Ectodermal cell (in vitro differentiated cells): Measurements from ENCODE around the gene ITGB3BP.
"Not testable (repeated sequence)": the region's sequence is repeated elsewhere in the genome, so short reads cannot be mapped to it uniquely, and the experiment has no call there.

Experiments used
- H3K27ac ChIP-seq: 2 replicates; pipeline ENCODE4 v1.7.0; 2013; ENCODE audit warnings: mild to moderate bottlenecking, low read depth, low read length; ENCODE audit not compliant: insufficient read depth, poor library complexity, severe bottlenecking
- H3K27me3 ChIP-seq: 2 replicates; pipeline ENCODE4 v1.7.0; 2013; ENCODE audit warnings: mild to moderate bottlenecking, low read length; ENCODE audit not compliant: insufficient read depth, control insufficient read depth, poor library complexity, severe bottlenecking
- H3K36me3 ChIP-seq: one replicate; pipeline ENCODE4 v1.7.0; 2013; ENCODE audit warnings: low read length; ENCODE audit not compliant: control insufficient read depth, insufficient read depth
- H3K4me1 ChIP-seq: one replicate; pipeline ENCODE4 v1.7.0; 2013; ENCODE audit warnings: low read length; ENCODE audit not compliant: control insufficient read depth, insufficient read depth
- H3K4me3 ChIP-seq: 2 replicates; pipeline ENCODE4 v1.7.0; 2013; ENCODE audit warnings: low read depth, low read length, control low read depth; ENCODE audit not compliant: insufficient read depth
- H3K9me3 ChIP-seq: 2 replicates; pipeline ENCODE4 v1.7.0; 2013; ENCODE audit warnings: mild to moderate bottlenecking, low read length, moderate library complexity; ENCODE audit not compliant: control insufficient read depth
- WGBS, 2 experiments: methylation state at CpG; one replicate each; pipeline ENCODE4 v1.1.7; 2013; ENCODE audit warnings: missing lambda C conversion rate in 2 of 2; 5-methylcytosine and 5-hydroxymethylcytosine counted together

The ITGB3BP gene

GRCh38 chr1:63428815-63429214, 94.2 kb downstream of the ITGB3BP start:
- no peak overlapping the region for H3K27ac ChIP-seq
- H3K9me3 ChIP-seq, result no peaks in the 10 kb centered on the region
- no peaks in the 10 kb centered on the region for H3K36me3 ChIP-seq
- no peak overlapping the region for H3K4me3 ChIP-seq
- no peaks in the 10 kb centered on the region for H3K4me1 ChIP-seq
- no peaks in the 10 kb centered on the region for H3K27me3 ChIP-seq

- Histone ChIP-seq H3K4me3 (no peak overlapping the region), H3K27me3 (no peaks in the 10 kb centered on the region), H3K9me3 (no peaks in the 10 kb centered on the region), H3K27ac (no peak overlapping the region), H3K4me1 (no peaks in the 10 kb centered on the region), H3K36me3 (no peaks in the 10 kb centered on the region)
- WGBS, 2 experiments, result 100% methylated on average over 1 to 2 of the region's 2 CpGs
Measured at GRCh38 chr1:63423649-63424048, 99.4 kb downstream of the ITGB3BP start.

GRCh38 chr1:63420746-63421145, 102.3 kb downstream of the ITGB3BP start:
- WGBS, 2 experiments, result 83 to 93% methylated on average over 1 of the region's 1 CpG
- H3K4me3 ChIP-seq, H3K27me3 ChIP-seq, H3K9me3 ChIP-seq, H3K4me1 ChIP-seq, H3K27ac ChIP-seq, H3K36me3 ChIP-seq: not testable (repeated sequence)

- H3K9me3 ChIP-seq, result no peaks in the 10 kb centered on the region
- H3K27ac ChIP-seq, result no peak overlapping the region
- H3K27me3 ChIP-seq, result no peaks in the 10 kb centered on the region
- no peaks in the 10 kb centered on the region for H3K4me1 ChIP-seq
- H3K4me3 ChIP-seq, result no peak overlapping the region
- no peaks in the 10 kb centered on the region for H3K36me3 ChIP-seq
Measured at GRCh38 chr1:63418101-63418500, 104.9 kb downstream of the ITGB3BP start.

- H3K4me3 ChIP-seq, result no peak overlapping the region
- no peaks in the 10 kb centered on the region for H3K27me3 ChIP-seq
- no peaks in the 10 kb centered on the region for H3K9me3 ChIP-seq
- H3K4me1 ChIP-seq, result no peaks in the 10 kb centered on the region
- no peaks in the 10 kb centered on the region for H3K36me3 ChIP-seq
- H3K27ac ChIP-seq, result no peak overlapping the region
- WGBS, 2 experiments, result 86 to 94% methylated on average over 3 of the region's 3 CpGs
Measured at GRCh38 chr1:63414691-63415365, 108.2 kb downstream of the ITGB3BP start.

- no peaks in the 10 kb centered on the region for H3K36me3 ChIP-seq
- H3K27ac ChIP-seq, result no peak overlapping the region
- no peaks in the 10 kb centered on the region for H3K27me3 ChIP-seq
- H3K4me3 ChIP-seq, result no peak overlapping the region
- H3K4me1 ChIP-seq, result no peaks in the 10 kb centered on the region
- WGBS, 2 experiments, result 83 to 91% methylated on average over 1 of the region's 1 CpG
- no peaks in the 10 kb centered on the region for H3K9me3 ChIP-seq
Measured at GRCh38 chr1:63413394-63413793, 109.6 kb downstream of the ITGB3BP start.

GRCh38 chr1:63411066-63411465, 112.0 kb downstream of the ITGB3BP start:
- no peak overlapping the region for H3K27ac ChIP-seq
- no peaks in the 10 kb centered on the region for H3K36me3 ChIP-seq
- H3K27me3 ChIP-seq, result no peaks in the 10 kb centered on the region
- WGBS, 2 experiments, result 73 to 96% methylated on average over 2 of the region's 2 CpGs
- no peaks in the 10 kb centered on the region for H3K9me3 ChIP-seq
- H3K4me1 ChIP-seq, result no peaks in the 10 kb centered on the region
- H3K4me3 ChIP-seq, result no peak overlapping the region

- Histone ChIP-seq H3K4me1 (no peaks in the 10 kb centered on the region), H3K9me3 (no peaks in the 10 kb centered on the region), H3K4me3 (no peak overlapping the region), H3K36me3 (no peaks in the 10 kb centered on the region), H3K27ac (no peak overlapping the region), H3K27me3 (no peaks in the 10 kb centered on the region)
- WGBS, 2 experiments, result 92 to 95% methylated on average over 3 of the region's 4 CpGs
Measured at GRCh38 chr1:63408331-63408730, 114.7 kb downstream of the ITGB3BP start.

- H3K4me1 ChIP-seq, result no peaks in the 10 kb centered on the region
- no peaks in the 10 kb centered on the region for H3K9me3 ChIP-seq
- no peak overlapping the region for H3K4me3 ChIP-seq
- H3K27me3 ChIP-seq, result no peaks in the 10 kb centered on the region
- no peaks in the 10 kb centered on the region for H3K36me3 ChIP-seq
- H3K27ac ChIP-seq, result no peak overlapping the region
Measured at GRCh38 chr1:63407002-63407401, 116.0 kb downstream of the ITGB3BP start.

- Histone ChIP-seq H3K4me1 (no peaks in the 10 kb centered on the region), H3K4me3 (no peak overlapping the region), H3K27me3 (no peaks in the 10 kb centered on the region), H3K36me3 (no peaks in the 10 kb centered on the region), H3K9me3 (no peaks in the 10 kb centered on the region), H3K27ac (no peak overlapping the region)
Measured at GRCh38 chr1:63405987-63406386, 117.0 kb downstream of the ITGB3BP start.

- Histone ChIP-seq H3K27ac (no peak overlapping the region), H3K4me1 (no peaks in the 10 kb centered on the region), H3K4me3 (no peak overlapping the region), H3K36me3 (no peaks in the 10 kb centered on the region), H3K9me3 (no peaks in the 10 kb centered on the region), H3K27me3 (no peaks in the 10 kb centered on the region)
Measured at GRCh38 chr1:63405021-63405420, 118.0 kb downstream of the ITGB3BP start.
